GM18951 (cell line): ENCODE measurements around the gene DDX10.

Experiments
- POLR2A ChIP-seq: IDR thresholded peaks from 4 replicates; pipeline ENCODE4 v1.6.1; 2011; ENCODE audit warnings: mild to moderate bottlenecking; ENCODE audit not compliant: insufficient read length, insufficient read depth; ENCODE audit errors: extremely low read depth
- in situ Hi-C: fragments of 300-500 bp; cut with MboI; formaldehyde crosslinking; loops from one replicate; pipeline ENCODE4 v1.12.0; 2022; ENCODE audit warnings: low sequenced_read_pairs, mixed read lengths, inconsistent platforms; ENCODE audit not compliant: unreplicated experiment

Gene DDX10

DNA sequence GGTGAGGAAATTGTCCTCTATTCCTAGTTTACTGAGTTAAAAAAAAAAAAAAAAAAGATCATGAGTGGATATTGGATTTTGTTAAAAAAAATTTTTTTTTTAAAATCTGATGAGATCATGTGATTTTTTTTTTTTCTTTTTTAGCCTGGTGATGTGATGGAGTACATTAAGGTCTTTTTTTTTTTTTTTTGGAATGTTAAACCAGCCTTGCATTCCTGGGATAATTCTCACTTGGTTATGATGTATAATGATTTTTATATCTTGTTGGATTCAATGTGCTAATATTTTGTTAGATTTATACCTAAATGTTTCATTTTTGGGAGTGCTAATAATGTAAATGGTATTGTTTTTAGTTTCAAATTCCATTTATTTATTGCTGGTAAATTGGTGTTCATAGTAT lies 43.3 kb downstream of the DDX10 start:
- in situ Hi-C loops, result loop anchor here (25.0 kb wide), 2 partner anchors 979 to 1129 kb away; no protein-coding TSS in a partner anchor

DNA sequence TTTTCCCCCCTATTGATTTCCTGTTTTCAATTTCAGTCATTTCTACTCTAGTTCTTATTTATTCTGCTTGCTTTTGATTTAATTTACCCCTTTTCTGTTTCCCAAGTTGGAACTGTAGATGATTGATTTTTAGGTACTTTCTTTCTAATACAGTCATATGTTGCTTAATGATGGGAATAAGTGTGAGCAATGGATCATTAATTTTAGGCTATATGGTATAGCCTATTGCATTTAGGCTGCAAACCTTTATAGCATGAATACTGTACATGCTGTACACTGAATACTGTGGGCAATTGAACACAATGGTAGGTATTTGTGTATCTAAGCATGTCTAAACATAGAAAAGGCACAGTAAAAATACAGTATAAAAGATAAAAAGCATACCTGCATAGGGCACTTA lies 44.9 kb downstream of the DDX10 start:
- in situ Hi-C loops, result loop anchor here (25.0 kb wide), 2 partner anchors 978 to 1128 kb away; no protein-coding TSS in a partner anchor

More for the DNA sequence above, 43.3 kb downstream of the DDX10 start:
- TF ChIP-seq POLR2A, result no peak

DNA sequence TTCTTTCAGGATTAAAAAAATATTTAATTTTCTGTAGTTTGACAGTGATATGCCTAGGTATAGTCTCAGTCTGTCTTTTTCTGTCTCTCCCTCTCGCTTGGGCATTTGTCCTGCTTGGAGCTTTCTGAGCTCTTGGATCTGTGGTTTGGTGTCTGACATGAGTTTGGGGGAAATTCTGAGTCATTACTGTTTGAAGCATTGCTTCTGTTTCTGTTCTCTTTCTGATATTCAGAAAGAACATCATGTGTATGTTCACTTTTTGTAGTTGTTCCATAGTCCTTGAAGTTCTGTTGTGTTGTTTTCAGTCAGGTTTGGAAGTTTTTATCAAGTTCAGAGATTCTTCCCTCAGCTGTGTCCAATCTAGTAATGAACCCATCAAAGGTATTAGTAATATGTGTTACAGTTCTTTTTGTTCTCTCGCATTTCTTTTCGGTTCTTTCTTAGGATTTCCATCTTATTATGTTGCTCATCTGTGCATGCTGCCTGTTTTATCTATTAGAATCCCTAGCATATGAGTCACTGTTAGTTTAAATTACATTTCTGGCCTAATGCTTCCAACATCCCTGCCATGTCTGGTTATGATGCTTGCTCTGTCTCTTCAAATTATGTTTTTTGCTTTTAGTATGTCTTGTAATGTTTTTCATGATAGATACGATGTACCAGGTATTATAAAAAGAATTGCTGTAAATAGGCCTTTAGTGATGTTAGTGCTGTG lies 48.4 kb downstream of the DDX10 start:
- no peak for TF ChIP-seq POLR2A
- in situ Hi-C loops, result loop anchor here (25.0 kb wide), 2 partner anchors 974 to 1124 kb away; no protein-coding TSS in a partner anchor

More for the DNA sequence above, 44.9 kb downstream of the DDX10 start:
- no peak for TF ChIP-seq POLR2A

DNA sequence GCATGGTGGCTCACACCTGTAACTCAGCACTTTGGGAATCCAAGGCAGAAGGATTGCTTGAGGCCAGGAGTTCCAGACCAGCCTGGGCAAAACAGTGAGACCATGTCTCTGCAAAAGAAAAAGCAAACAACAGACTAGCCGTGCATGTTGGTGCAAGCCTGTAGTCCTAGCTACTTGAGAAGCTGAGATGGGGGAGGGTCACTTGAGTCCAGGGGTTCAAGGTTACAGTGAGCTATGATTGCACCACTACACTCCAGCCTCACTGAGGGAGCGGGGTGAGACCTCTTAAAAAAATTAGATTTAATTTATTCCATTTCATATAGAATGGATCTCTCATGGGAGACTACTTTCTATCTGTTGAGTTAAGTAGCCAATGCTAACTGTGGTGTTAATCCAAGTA lies 50.4 kb downstream of the DDX10 start:
- TF ChIP-seq POLR2A, result no peak
- in situ Hi-C loops, result loop anchor here (25.0 kb wide), 2 partner anchors 972 to 1122 kb away; no protein-coding TSS in a partner anchor

DNA sequence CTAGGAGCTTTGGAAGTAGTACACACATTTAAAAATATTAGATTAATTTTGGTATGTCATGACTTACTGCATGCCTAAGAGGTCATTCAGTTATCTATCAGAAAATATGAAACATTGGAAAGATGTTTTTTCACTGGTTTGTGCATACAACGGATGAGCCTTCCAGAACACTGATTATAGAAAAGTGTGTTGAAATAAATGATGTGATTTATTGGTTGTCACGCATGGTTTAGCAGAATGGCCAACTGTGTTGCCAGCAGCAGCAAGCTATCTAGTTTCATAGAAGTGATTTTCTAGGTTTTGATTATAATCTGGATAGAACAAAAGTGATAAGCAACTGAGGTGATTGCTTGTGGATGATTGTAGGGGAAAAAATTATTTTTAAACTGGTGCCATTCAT lies 53.6 kb downstream of the DDX10 start:
- TF ChIP-seq POLR2A, result no peak
- in situ Hi-C loops, result loop anchor here (25.0 kb wide), 2 partner anchors 969 to 1119 kb away; no protein-coding TSS in a partner anchor

DNA sequence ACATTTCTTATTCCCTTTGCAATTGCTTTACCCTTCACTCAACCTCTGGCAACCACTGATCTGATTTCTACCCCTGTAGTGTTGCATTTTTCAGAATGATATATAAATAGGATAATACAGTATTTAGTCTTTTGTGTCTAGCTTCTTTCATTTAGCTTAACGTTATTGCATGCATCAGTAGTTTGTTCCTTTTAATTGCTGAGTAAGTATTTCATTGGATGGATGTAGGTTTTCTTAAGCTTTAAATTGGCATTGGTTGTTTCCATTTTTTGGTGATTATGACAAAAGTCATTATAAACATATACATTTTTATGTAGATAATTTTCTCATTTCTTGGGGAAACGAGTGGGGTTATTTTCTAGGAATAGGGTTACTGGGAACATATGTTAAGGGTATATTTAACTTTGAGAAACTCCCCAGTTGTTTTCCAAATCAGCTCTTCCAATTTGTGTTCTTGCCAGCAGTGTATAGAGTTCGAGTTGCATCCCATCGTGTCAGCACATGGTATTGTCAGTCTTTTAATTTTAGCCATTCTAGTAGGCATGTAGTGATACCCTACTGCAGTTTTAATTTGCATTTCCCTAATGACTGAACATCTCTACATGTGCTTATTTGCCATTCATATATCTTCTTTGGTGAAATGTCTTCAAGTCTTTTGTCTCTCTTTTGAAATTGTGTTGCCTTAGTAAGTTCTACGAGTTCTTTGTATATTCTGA lies 60.3 kb downstream of the DDX10 start:
- in situ Hi-C loops, result loop anchor here (25.0 kb wide), 2 partner anchors 962 to 1112 kb away; no protein-coding TSS in a partner anchor
- no peak for TF ChIP-seq POLR2A

DNA sequence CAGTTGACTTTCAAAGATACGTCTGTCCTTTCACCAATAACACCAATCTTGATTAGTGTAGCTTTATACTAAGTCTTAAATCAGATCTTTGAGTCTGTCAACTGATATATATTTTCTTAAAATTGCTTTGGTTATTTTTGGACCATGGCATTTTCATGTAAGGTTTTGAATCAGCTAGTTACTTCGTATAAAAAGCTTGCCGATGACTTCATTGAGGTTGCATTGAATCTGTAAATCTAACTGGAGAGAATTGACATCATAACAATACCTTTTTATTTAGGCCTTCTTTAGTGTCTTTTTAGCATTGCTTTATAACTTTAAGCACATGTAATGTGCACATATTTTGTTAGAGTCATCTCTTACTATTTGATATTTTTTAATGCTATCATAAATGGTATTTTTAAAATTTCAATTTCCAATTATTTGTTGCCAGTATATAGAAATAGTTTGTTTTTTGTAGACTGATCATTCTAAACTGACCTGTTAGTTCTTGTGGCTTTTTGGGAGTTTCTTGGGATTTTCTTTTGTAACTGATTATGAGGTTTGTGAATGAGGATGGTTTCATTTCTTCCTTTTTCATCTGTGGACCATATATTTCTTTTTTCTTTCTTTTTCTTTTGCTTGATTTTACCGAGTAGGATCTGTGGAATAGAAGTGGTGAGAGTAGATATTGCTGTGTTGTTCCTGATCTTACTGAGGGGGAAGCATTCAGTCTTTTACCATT lies 61.4 kb downstream of the DDX10 start:
- TF ChIP-seq POLR2A, result no peak
- in situ Hi-C loops, result no loop called here

DNA sequence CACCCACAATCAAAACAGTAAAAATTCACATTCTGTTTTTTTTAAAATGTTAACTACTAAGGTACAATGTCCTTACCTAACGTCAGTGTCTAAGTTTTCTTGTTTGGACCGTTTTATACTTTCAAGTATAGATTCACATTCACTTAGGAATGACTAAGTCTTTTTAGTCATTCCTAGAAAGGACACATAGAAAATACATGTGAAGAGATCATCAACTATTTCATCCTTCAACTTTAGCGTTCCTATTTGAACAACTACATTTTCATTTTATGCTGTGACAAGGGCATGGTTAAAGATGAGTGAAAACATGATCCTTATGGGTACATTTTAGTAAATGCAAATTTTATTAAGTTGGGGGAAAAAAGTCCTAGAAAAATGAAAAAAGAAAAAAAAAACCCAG lies 62.8 kb downstream of the DDX10 start:
- in situ Hi-C loops, result no loop called here
- no peak for TF ChIP-seq POLR2A

DNA sequence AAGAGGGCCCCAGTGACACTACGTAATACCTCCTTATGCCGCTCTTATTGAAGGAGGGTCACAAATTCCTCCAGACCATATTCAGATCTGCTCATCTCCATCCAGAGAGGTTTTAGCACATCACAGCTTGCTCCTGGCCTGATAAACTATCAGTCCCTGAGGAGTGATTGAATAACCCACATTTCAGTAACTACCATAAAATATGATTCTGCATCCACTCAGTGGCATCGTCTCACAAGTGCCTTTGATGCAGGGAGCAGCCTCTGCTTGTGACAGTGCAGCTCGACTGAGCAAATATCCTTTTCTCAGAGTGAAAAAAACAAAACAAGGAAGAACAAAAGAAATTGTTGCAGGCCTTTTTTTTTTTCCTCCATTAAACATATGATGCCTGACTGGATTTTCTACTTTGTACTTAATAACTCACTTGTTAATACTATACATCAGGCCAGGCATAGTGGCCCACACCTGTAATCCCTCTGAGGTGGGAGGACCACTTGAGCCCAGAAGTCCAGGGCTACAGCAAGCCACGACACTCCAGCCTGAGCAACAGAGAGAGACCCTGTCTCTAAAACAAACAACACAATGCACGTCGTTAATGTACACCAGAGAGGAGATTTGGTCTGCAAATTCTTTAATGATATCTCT lies 64.5 kb downstream of the DDX10 start:
- TF ChIP-seq POLR2A, result no peak
- in situ Hi-C loops, result no loop called here

DNA sequence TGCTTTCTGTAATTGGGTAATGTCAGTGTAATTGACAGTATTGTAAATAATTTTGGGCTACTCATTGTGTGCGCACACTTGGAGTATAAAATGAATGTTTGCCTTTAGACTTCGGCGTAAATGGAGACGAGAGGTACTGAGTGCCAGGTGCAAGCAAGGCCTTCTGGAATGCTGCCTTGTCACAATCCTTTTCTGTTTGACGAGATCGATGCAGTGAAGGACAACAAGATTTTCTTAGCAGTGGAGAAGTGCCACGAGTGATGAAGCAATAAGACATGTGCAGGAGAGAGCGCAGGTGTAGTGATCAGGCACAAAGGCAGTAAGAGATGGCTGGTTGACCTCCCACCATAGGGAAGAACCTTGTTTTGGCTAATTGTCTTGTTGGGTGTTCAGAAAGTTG lies 67.5 kb downstream of the DDX10 start:
- in situ Hi-C loops, result no loop called here
- TF ChIP-seq POLR2A, result no peak

DNA sequence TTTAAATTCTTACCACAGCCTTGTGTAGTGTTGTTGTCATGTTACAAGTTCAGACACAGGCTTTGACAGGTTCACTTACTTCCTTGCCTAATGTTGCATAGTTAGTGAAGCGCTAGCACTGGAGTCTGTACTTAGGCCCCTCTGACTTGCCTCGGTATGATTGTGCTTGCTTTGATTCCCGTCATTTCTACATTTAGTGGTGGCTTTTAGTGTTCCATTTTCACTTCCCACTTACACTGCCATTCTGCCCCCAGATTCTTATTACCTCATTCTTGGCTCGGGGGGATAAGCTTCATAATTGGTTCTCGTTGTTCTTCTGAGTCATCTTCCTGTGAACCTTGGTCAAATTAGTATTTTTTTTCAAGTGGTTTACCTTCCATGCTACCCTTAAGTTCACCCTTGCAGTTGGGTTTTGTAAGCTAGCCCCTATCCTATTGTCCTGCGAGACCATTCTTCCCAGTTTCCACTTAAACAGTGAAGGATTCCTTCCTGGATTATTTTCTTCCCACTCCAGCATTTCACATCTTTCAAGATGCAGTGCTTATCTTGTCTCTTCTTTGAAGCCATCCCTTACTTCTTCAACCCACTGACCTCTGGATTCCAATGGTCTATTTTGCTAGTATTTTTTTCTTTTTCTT lies 68.7 kb downstream of the DDX10 start:
- TF ChIP-seq POLR2A, result no peak
- in situ Hi-C loops, result no loop called here

DNA sequence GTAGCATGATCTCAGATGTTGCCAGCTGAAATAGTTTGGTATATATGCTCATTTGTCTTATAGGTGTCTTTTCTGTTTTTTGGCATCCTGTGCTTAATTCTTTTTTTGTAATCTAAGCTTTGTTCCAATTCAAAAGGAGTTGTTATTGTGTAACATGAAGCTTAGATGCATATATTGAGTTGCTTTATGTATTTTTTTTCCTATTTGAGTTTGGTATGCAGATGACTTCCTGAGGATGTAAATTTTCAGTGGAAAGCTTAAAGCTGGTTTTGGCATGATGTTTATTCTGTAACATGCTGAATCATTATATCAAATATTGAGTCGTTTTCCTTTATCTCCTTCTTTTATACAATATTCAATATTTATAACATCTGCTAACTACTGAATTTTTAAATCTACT lies 69.4 kb downstream of the DDX10 start:
- no peak for TF ChIP-seq POLR2A
- in situ Hi-C loops, result no loop called here
